NCI-H1417 treated with DMSO at 0.1 percent for 48 hours (cell line): ENCODE measurements around the gene IGLL5.

Source experiments
- DNase-seq: peaks from one replicate; lab custom pipeline; 2025; lab: John Stamatoyannopoulos, UW

Gene IGLL5

GRCh38 chr22:22887621-22888503 lies at the start of gene IGLL5:
Gene IGLL5 (plus strand): TSS chr22:22887816. CDS start chr22:22888054, 238 bp downstream.
- no peak for DNase-seq

- no peak for DNase-seq
Observed at GRCh38 chr22:22838148-22838786, 49.3 kb upstream of the IGLL5 start.

- no peak for DNase-seq
Observed at GRCh38 chr22:22839570-22840314, 47.9 kb upstream of the IGLL5 start.

GRCh38 chr22:22840780-22841179 lies 46.8 kb upstream of the IGLL5 start:
- DNase-seq = no peak

GRCh38 chr22:22841598-22841997 lies 46.0 kb upstream of the IGLL5 start:
- DNase-seq = no peak

GRCh38 chr22:22842085-22842484 lies 45.5 kb upstream of the IGLL5 start:
- no peak for DNase-seq

- DNase-seq = no peak
Observed at GRCh38 chr22:22843848-22844247, 43.8 kb upstream of the IGLL5 start.

GRCh38 chr22:22847241-22847640 lies 40.4 kb upstream of the IGLL5 start:
- DNase-seq = no peak

GRCh38 chr22:22848364-22848866 lies 39.2 kb upstream of the IGLL5 start:
- no peak for DNase-seq

GRCh38 chr22:22849640-22850610 lies 37.7 kb upstream of the IGLL5 start:
- DNase-seq = no peak

- DNase-seq = no peak
Observed at GRCh38 chr22:22851969-22852368, 35.6 kb upstream of the IGLL5 start.

GRCh38 chr22:22853713-22854112 lies 33.9 kb upstream of the IGLL5 start:
- DNase-seq = no peak

- no peak for DNase-seq
Observed at GRCh38 chr22:22854466-22854865, 33.1 kb upstream of the IGLL5 start.

- DNase-seq = no peak
Observed at GRCh38 chr22:22855085-22855484, 32.5 kb upstream of the IGLL5 start.

- no peak for DNase-seq
Observed at GRCh38 chr22:22855617-22856308, 31.9 kb upstream of the IGLL5 start.

- no peak for DNase-seq
Observed at GRCh38 chr22:22856364-22856763, 31.3 kb upstream of the IGLL5 start.

- no peak for DNase-seq
Observed at GRCh38 chr22:22856885-22857606, 30.6 kb upstream of the IGLL5 start.

GRCh38 chr22:22857607-22858558 lies 29.7 kb upstream of the IGLL5 start:
- DNase-seq = no peak

GRCh38 chr22:22858559-22858937 lies 29.1 kb upstream of the IGLL5 start:
- no peak for DNase-seq
